ENCODE measurements around the gene STK38L.

STK38L gene

GRCh38 chr12:27210187-27210586, 33.9 kb upstream of the STK38L start:
- Histone ChIP-seq H3K36me3 (ENCODE audit: control insufficient read depth in 1 of 2, insufficient read depth in 2 of 2, low read length in 2 of 2) (no peaks in the 10 kb centered on the region), H3K9ac (ENCODE audit: low read depth in 1 of 2, low read length in 2 of 2) (no peak overlapping the region), H3K4me1 (ENCODE audit: control insufficient read depth in 1 of 2, insufficient read depth in 2 of 2, low read length in 2 of 2) (peaks cover 6 to 8% of the 10 kb centered on the region in 2 donors), H3K27me3 (ENCODE audit: control insufficient read depth in 1 of 2, insufficient read depth in 2 of 2, low read length in 2 of 2) (no peaks in the 10 kb centered on the region), H3K9me3 (ENCODE audit: control insufficient read depth in 1 of 2, low read length in 2 of 2) (peaks cover 0 to 6% of the 10 kb centered on the region in 2 donors), H3K4me3 (ENCODE audit: low read depth in 1 of 2, low read length in 2 of 2) (no peak overlapping the region), H3K27ac (ENCODE audit: low read depth, low read length) (no peak overlapping the region)

DNA sequence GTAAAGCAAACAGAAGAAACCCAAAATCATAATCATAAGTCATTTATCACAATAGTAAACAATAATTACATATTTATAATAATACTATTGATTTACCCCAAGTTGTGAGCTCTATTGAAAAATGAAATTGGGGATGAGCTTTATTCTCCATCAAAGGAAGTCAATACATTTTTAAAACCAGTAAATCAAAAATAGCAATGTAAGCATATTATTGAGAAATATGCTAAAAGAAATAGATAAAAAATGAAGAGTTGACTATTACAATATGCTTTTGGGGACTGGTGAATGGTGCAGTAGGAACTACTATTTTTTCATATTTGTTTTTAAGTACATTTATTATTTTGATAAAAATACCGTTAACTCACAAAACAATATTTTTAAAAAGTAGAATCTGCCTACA, 31.2 kb upstream of the STK38L start:
- peaks cover 6 to 8% of the 10 kb centered on the region in 2 donors for H3K4me1 ChIP-seq (ENCODE audit: control insufficient read depth in 1 of 2, insufficient read depth in 2 of 2, low read length in 2 of 2)
- no peak overlapping the region for H3K27ac ChIP-seq (ENCODE audit: low read depth, low read length)
- no peak overlapping the region for H3K4me3 ChIP-seq (ENCODE audit: low read depth in 1 of 2, low read length in 2 of 2)
- H3K36me3 ChIP-seq (ENCODE audit: control insufficient read depth in 1 of 2, insufficient read depth in 2 of 2, low read length in 2 of 2), result no peaks in the 10 kb centered on the region
- H3K9ac ChIP-seq (ENCODE audit: low read depth in 1 of 2, low read length in 2 of 2), result no peak overlapping the region
- H3K9me3 ChIP-seq (ENCODE audit: control insufficient read depth in 1 of 2, low read length in 2 of 2), result peaks cover 0 to 6% of the 10 kb centered on the region in 2 donors
- H3K27me3 ChIP-seq (ENCODE audit: control insufficient read depth in 1 of 2, insufficient read depth in 2 of 2, low read length in 2 of 2), result no peaks in the 10 kb centered on the region

GRCh38 chr12:27213304-27213703, 30.8 kb upstream of the STK38L start:
- no peak overlapping the region for H3K9ac ChIP-seq (ENCODE audit: low read depth in 1 of 2, low read length in 2 of 2)
- no peak overlapping the region for H3K27ac ChIP-seq (ENCODE audit: low read depth, low read length)
- peaks cover 5 to 6% of the 10 kb centered on the region in 2 donors for H3K4me1 ChIP-seq (ENCODE audit: control insufficient read depth in 1 of 2, insufficient read depth in 2 of 2, low read length in 2 of 2)
- H3K27me3 ChIP-seq (ENCODE audit: control insufficient read depth in 1 of 2, insufficient read depth in 2 of 2, low read length in 2 of 2), result no peaks in the 10 kb centered on the region
- H3K4me3 ChIP-seq (ENCODE audit: low read depth in 1 of 2, low read length in 2 of 2), result no peak overlapping the region
- H3K9me3 ChIP-seq (ENCODE audit: control insufficient read depth in 1 of 2, low read length in 2 of 2), result peaks cover 0 to 6% of the 10 kb centered on the region in 2 donors
- no peaks in the 10 kb centered on the region for H3K36me3 ChIP-seq (ENCODE audit: control insufficient read depth in 1 of 2, insufficient read depth in 2 of 2, low read length in 2 of 2)

DNA sequence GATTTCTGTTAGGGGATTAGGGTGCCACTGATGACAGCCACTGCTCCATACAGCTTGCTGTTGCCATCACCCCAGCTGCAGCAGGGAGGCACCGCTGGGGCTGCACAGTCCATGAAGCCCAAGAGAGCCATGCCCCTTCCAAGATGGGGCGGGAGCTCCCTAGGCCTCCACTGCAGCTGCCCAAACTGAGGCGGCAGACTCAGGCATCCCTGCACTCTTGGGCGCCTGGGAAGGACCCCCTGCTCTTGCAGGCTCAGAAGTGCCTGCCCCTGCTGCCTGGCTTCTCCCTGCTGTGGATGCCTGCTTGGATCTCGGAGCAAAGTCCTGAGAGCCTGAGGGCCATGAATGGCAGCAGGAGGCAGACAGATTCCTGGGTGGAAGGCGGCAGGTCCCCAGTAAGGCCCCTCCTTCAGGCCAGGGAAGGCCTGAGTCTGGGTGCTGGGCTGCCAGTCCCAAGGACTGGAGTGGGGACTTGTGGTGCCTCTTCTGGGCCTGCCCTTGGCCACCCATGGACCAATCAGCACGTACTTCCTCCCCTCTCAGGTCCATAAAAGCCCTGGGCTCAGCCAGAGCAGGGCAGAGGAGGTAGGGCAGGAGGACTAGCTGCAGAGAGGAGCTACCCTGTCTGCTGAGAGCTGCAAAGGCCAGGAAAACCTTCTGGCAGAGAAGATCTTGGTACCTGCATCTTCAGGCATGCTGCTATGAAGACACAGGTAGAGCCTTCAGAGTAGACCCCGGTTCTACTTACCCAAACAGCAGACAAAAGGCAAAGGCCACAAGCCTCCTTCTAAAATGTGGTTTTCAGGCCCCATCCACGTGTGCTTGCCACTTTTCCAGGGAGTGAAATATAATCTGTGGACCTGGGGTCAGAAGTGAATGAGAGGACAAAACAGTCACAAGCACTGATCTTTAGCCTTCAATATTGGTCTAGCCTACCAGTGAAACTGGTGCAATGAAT, 30.0 kb upstream of the STK38L start:
- no peaks in the 10 kb centered on the region for H3K27me3 ChIP-seq (ENCODE audit: control insufficient read depth in 1 of 2, insufficient read depth in 2 of 2, low read length in 2 of 2)
- H3K9ac ChIP-seq (ENCODE audit: low read depth in 1 of 2, low read length in 2 of 2), result no peak overlapping the region
- H3K36me3 ChIP-seq (ENCODE audit: control insufficient read depth in 1 of 2, insufficient read depth in 2 of 2, low read length in 2 of 2), result no peaks in the 10 kb centered on the region
- H3K4me1 ChIP-seq (ENCODE audit: control insufficient read depth in 1 of 2, insufficient read depth in 2 of 2, low read length in 2 of 2), result peaks cover 5 to 6% of the 10 kb centered on the region in 2 donors
- H3K9me3 ChIP-seq (ENCODE audit: control insufficient read depth in 1 of 2, low read length in 2 of 2), result peaks cover 0 to 5% of the 10 kb centered on the region in 2 donors
- no peak overlapping the region for H3K4me3 ChIP-seq (ENCODE audit: low read depth in 1 of 2, low read length in 2 of 2)
- no peak overlapping the region for H3K27ac ChIP-seq (ENCODE audit: low read depth, low read length)

GRCh38 chr12:27217590-27217989, 26.5 kb upstream of the STK38L start:
- Histone ChIP-seq H3K9me3 (ENCODE audit: control insufficient read depth in 1 of 2, low read length in 2 of 2) (no peaks in the 10 kb centered on the region), H3K36me3 (ENCODE audit: control insufficient read depth in 1 of 2, insufficient read depth in 2 of 2, low read length in 2 of 2) (no peaks in the 10 kb centered on the region), H3K4me1 (ENCODE audit: control insufficient read depth in 1 of 2, insufficient read depth in 2 of 2, low read length in 2 of 2) (peaks cover 5 to 6% of the 10 kb centered on the region in 2 donors), H3K27ac (ENCODE audit: low read depth, low read length) (no peak overlapping the region), H3K27me3 (ENCODE audit: control insufficient read depth in 1 of 2, insufficient read depth in 2 of 2, low read length in 2 of 2) (no peaks in the 10 kb centered on the region), H3K4me3 (ENCODE audit: low read depth in 1 of 2, low read length in 2 of 2) (no peak overlapping the region), H3K9ac (ENCODE audit: low read depth in 1 of 2, low read length in 2 of 2) (no peak overlapping the region)

- Histone ChIP-seq H3K4me3 (ENCODE audit: low read depth in 1 of 2, low read length in 2 of 2) (no peak overlapping the region), H3K27ac (ENCODE audit: low read depth, low read length) (no peak overlapping the region), H3K27me3 (ENCODE audit: control insufficient read depth in 1 of 2, insufficient read depth in 2 of 2, low read length in 2 of 2) (no peaks in the 10 kb centered on the region), H3K9ac (ENCODE audit: low read depth in 1 of 2, low read length in 2 of 2) (no peak overlapping the region), H3K9me3 (ENCODE audit: control insufficient read depth in 1 of 2, low read length in 2 of 2) (no peaks in the 10 kb centered on the region), H3K4me1 (ENCODE audit: control insufficient read depth in 1 of 2, insufficient read depth in 2 of 2, low read length in 2 of 2) (peaks cover 0 to under 1% of the 10 kb centered on the region in 2 donors), H3K36me3 (ENCODE audit: control insufficient read depth in 1 of 2, insufficient read depth in 2 of 2, low read length in 2 of 2) (no peaks in the 10 kb centered on the region)
Observed at GRCh38 chr12:27219693-27220054, 24.4 kb upstream of the STK38L start.

DNA sequence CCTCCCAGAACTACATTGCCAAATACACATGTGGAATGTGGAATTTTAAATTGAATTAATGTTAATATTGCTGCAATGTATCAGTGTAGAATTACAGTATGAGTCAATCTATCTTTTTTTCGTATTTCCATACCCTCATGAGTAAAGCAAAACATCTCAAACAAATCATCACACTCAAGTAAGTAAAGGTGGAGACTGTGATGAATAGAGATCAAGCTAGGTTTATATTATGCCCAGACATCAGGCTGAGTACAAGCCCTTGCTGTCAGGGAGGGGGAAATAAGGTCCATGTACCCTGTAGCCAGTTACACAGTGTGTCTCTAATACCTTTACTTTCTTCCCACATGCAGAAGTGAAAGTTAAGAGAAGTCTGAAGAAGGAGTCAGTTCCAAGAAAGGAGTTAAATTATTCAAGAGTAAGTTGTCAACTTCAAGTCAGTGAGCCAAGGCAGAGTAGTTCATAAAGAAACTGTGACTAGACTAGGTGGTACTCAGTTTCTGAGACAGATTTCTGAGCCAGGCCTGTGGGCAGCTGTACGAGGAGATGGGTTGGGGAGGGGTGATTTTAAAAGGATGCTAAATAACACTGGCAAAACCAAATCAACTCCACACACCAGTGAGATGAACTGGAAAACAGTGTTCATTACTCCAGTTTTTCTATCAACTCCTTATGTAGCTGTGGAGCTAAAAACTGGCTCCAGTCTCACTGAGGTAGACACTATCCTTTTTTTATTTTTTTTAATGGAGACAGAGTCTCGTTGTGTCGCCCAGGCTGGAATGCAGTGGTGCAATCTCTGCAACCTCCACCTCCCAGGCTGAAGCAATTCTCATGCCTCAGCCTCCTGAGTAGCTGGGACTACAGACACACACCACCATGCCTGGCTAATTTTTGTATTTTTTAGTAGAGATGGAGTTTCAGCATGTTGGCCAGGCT, 23.8 kb upstream of the STK38L start:
- no peaks in the 10 kb centered on the region for H3K27me3 ChIP-seq (ENCODE audit: control insufficient read depth in 1 of 2, insufficient read depth in 2 of 2, low read length in 2 of 2)
- no peak overlapping the region for H3K9ac ChIP-seq (ENCODE audit: low read depth in 1 of 2, low read length in 2 of 2)
- H3K4me3 ChIP-seq (ENCODE audit: low read depth in 1 of 2, low read length in 2 of 2), result no peak overlapping the region
- H3K4me1 ChIP-seq (ENCODE audit: control insufficient read depth in 1 of 2, insufficient read depth in 2 of 2, low read length in 2 of 2), result no peaks in the 10 kb centered on the region
- H3K36me3 ChIP-seq (ENCODE audit: control insufficient read depth in 1 of 2, insufficient read depth in 2 of 2, low read length in 2 of 2), result no peaks in the 10 kb centered on the region
- no peak overlapping the region for H3K27ac ChIP-seq (ENCODE audit: low read depth, low read length)
- H3K9me3 ChIP-seq (ENCODE audit: control insufficient read depth in 1 of 2, low read length in 2 of 2), result no peaks in the 10 kb centered on the region

- Histone ChIP-seq H3K4me3 (ENCODE audit: low read depth in 1 of 2, low read length in 2 of 2) (no peak overlapping the region), H3K27me3 (ENCODE audit: control insufficient read depth in 1 of 2, insufficient read depth in 2 of 2, low read length in 2 of 2) (no peaks in the 10 kb centered on the region), H3K36me3 (ENCODE audit: control insufficient read depth in 1 of 2, insufficient read depth in 2 of 2, low read length in 2 of 2) (no peaks in the 10 kb centered on the region), H3K4me1 (ENCODE audit: control insufficient read depth in 1 of 2, insufficient read depth in 2 of 2, low read length in 2 of 2) (no peaks in the 10 kb centered on the region), H3K27ac (ENCODE audit: low read depth, low read length) (no peak overlapping the region), H3K9me3 (ENCODE audit: control insufficient read depth in 1 of 2, low read length in 2 of 2) (no peaks in the 10 kb centered on the region), H3K9ac (ENCODE audit: low read depth in 1 of 2, low read length in 2 of 2) (no peak overlapping the region)
Observed at GRCh38 chr12:27220988-27221345, 23.1 kb upstream of the STK38L start.

GRCh38 chr12:27221625-27222387, 22.3 kb upstream of the STK38L start:
- no peak overlapping the region for H3K4me3 ChIP-seq (ENCODE audit: low read depth in 1 of 2, low read length in 2 of 2)
- H3K9me3 ChIP-seq (ENCODE audit: control insufficient read depth in 1 of 2, low read length in 2 of 2), result no peaks in the 10 kb centered on the region
- no peak overlapping the region for H3K9ac ChIP-seq (ENCODE audit: low read depth in 1 of 2, low read length in 2 of 2)
- H3K4me1 ChIP-seq (ENCODE audit: control insufficient read depth in 1 of 2, insufficient read depth in 2 of 2, low read length in 2 of 2), result peaks cover 7 to 8% of the 10 kb centered on the region in 2 donors
- no peaks in the 10 kb centered on the region for H3K36me3 ChIP-seq (ENCODE audit: control insufficient read depth in 1 of 2, insufficient read depth in 2 of 2, low read length in 2 of 2)
- H3K27me3 ChIP-seq (ENCODE audit: control insufficient read depth in 1 of 2, insufficient read depth in 2 of 2, low read length in 2 of 2), result no peaks in the 10 kb centered on the region
- H3K27ac ChIP-seq (ENCODE audit: low read depth, low read length), result no peak overlapping the region

All from duodenal mucosa (tissue), 2 donors.